Osteocyte (in vitro differentiated cells): ENCODE measurements around the gene BRIP1. TPM values are rescaled to one million over a fixed set of nuclear protein-coding genes. Genes with fewer than 3 reads are reported as not detected.
"Not testable (repeated sequence)": the region's sequence is repeated elsewhere in the genome, so short reads cannot be mapped to it uniquely, and the experiment has no call there.

Source experiments
- DNase-seq: peaks from one replicate; pipeline ENCODE4 v3.0.0; 2021; ENCODE audit warnings: mixed read lengths; ENCODE audit not compliant: unreplicated experiment; ENCODE audit errors: extremely low spot score
- H3K27ac Mint-ChIP-seq: one replicate; pipeline ENCODE4 v1.8.0; 2021; ENCODE audit warnings: mild to moderate bottlenecking, mixed read lengths; ENCODE audit not compliant: unreplicated experiment
- H3K27me3 Mint-ChIP-seq: one replicate; pipeline ENCODE4 v1.8.0; 2021; ENCODE audit warnings: mixed read lengths; ENCODE audit not compliant: unreplicated experiment
- H3K36me3 Mint-ChIP-seq: one replicate; pipeline ENCODE4 v1.8.0; 2021; ENCODE audit warnings: mixed read lengths; ENCODE audit not compliant: unreplicated experiment
- H3K4me1 Mint-ChIP-seq: one replicate; pipeline ENCODE4 v1.8.0; 2021; ENCODE audit warnings: mixed read lengths; ENCODE audit not compliant: unreplicated experiment
- H3K4me3 Mint-ChIP-seq: one replicate; pipeline ENCODE4 v1.8.0; 2021; ENCODE audit warnings: mild to moderate bottlenecking, moderate library complexity, mixed read lengths; ENCODE audit not compliant: unreplicated experiment
- H3K9me3 Mint-ChIP-seq: one replicate; pipeline ENCODE4 v1.8.0; 2021; ENCODE audit warnings: mixed read lengths; ENCODE audit not compliant: unreplicated experiment
- CTCF ChIP-seq: fragments of 200-600 bp; sonication (generic); IDR thresholded peaks from 2 replicates; pipeline ENCODE4 v1.5.0; 2021; ENCODE audit warnings: antibody characterized with exemption, mild to moderate bottlenecking, moderate library complexity
- total RNA-seq: library from RNA; stranded (reverse); gene quantifications from 2 replicates; pipeline ENCODE4 v1.2.1, GENCODE V29; 2021

BRIP1 gene
- total RNA-seq, 1 donor from 2014 or later: 4.6 TPM

DNA sequence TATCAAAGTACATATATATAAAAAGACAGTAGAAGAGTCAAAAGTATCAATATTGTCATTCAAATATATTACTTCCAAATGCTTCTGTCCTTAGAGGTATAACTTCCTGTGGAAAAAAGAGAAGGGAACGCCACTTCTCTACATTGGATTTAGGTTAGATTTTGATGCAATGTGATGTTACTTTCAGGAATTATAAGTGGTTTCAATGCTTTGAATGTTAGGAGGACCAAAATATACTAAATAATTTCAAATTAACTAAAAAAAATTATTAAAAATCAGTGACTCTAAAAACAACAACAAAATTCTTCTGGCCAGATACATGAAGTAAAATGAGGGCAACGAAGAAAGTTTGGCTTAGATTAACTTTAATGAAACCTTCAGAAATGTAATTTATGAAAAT, 88.0 kb downstream of the BRIP1 start:
- Mint-ChIP-seq H3K27me3 (no peaks in the 10 kb centered on the region), H3K4me1 (no peaks in the 10 kb centered on the region), H3K36me3 (peaks cover 11% of the 10 kb centered on the region), H3K27ac (no peak overlapping the region), H3K4me3 (no peak overlapping the region), H3K9me3 (peaks cover 8% of the 10 kb centered on the region)
- TF ChIP-seq CTCF: no peak
- no peak for DNase-seq

- Mint-ChIP-seq H3K27me3 (no peaks in the 10 kb centered on the region), H3K4me3 (no peak overlapping the region), H3K9me3 (peaks cover 8% of the 10 kb centered on the region), H3K36me3 (peaks cover 11% of the 10 kb centered on the region), H3K4me1 (no peaks in the 10 kb centered on the region), H3K27ac (no peak overlapping the region)
- TF ChIP-seq CTCF: no peak
- no peak for DNase-seq
These were observed 88.6 kb downstream of the BRIP1 start for GRCh38 chr17:61774724-61775123.

DNA sequence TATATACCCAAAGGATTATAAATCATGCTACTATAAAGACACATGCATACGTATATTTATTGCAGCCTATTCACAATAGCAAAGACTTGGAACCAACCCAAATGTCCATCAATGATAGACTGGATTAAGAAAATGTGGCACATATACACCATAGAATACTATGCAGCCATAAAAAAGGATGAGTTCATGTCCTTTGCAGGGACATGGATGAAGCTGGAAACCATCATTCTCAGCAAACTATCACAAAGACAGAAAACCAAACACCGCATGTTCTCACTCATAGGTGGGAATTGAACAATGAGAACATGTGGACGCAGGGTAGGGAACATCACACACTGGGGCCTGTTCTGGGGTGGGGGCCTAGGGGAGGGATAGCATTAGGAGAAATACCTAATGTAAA, 89.2 kb downstream of the BRIP1 start:
- H3K4me1 Mint-ChIP-seq, DNase-seq, H3K27me3 Mint-ChIP-seq, H3K27ac Mint-ChIP-seq, H3K4me3 Mint-ChIP-seq, H3K9me3 Mint-ChIP-seq: not testable (repeated sequence)
- peaks cover 15% of the 10 kb centered on the region for H3K36me3 Mint-ChIP-seq

DNA sequence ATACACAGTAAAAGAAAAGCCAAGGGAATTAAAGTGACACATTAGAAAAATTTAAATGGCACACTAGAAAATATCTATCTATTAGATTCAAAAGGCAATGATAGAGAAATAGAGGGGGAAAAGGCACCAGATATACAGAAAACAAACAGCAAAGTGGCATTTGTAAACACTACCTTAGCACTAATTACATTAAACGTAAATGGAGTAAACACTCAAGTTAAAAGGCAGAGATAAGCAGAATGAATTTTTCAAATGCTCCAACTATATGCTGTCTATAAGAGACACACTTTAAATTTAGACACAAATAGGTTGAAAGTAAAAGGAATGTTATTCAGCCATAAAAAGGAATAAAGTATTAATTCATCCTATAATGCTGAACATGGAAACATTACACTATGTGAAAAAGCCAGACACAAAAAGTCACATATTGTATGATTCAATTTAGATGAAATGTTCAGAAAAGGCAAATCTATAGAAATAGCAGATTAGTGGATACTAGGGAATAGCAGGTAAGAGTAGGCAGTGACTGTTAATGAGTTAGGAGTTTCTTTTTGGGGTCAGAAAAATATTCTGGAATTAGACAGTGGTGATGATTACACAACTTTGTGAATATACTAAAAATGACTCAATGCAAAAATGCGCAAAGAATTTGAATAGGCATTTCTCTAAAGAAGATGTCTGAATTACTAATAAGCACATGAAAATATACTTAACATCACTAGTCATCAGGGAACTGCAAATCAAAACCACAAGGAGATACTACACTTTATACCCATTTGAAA, 92.4 kb downstream of the BRIP1 start:
- no peaks in the 10 kb centered on the region for H3K27me3 Mint-ChIP-seq
- no peak for TF ChIP-seq CTCF
- DNase-seq: no peak
- peaks cover 8% of the 10 kb centered on the region for H3K9me3 Mint-ChIP-seq
- no peak overlapping the region for H3K27ac Mint-ChIP-seq
- peaks cover 16% of the 10 kb centered on the region for H3K4me1 Mint-ChIP-seq
- no peak overlapping the region for H3K4me3 Mint-ChIP-seq
- H3K36me3 Mint-ChIP-seq: peaks cover 15% of the 10 kb centered on the region

- no peak for TF ChIP-seq CTCF
- Mint-ChIP-seq H3K27me3 (no peaks in the 10 kb centered on the region), H3K4me3 (no peak overlapping the region), H3K36me3 (peaks cover 15% of the 10 kb centered on the region), H3K27ac (no peak overlapping the region), H3K9me3 (peaks cover 8% of the 10 kb centered on the region), H3K4me1 (peaks cover 19% of the 10 kb centered on the region)
- no peak for DNase-seq
These were observed 93.3 kb downstream of the BRIP1 start for GRCh38 chr17:61770043-61770442.
